ENCODE data around the gene CARD11. TPM values are rescaled to one million over a fixed set of nuclear protein-coding genes. Genes with fewer than 3 reads are reported as not detected.

The CARD11 gene
- total and polyA plus RNA-seq, 2 experiments from 2014 or later: 17.7 to 29.0 TPM

DNA sequence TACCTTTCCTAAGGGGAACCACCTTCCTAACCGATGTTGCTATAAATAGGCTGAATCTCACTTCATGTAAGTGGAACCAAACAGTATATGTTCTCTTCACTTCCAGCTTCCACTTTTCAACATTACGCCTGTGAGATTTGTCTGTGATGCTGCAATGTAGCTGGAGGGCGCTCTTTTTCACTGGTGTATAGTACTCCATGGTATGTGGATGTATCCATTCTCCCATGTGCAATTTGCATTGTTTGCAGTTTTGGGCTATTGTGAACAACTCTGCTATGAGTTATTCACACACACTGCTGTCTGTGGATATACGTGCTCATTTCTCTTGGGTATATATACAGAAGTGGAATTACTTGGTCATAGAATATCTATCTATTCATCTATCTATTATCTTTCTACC is 123.6 kb downstream of the CARD11 start (continued):
- TF ChIP-seq ZNF114 (CRISPR knock-in tag; IDR thresholded peaks at IDR 0.05): no peak
- TF ChIP-seq JUNB (IDR thresholded peaks at IDR 0.05; ENCODE audit: unreplicated experiment): no peak
- no peak for TF ChIP-seq ZNF331 (CRISPR knock-in tag; IDR thresholded peaks at IDR 0.05; ENCODE audit: low read depth)

GRCh38 chr7:2919256-2919655 is 124.4 kb downstream of the CARD11 start:
- H3K4me1 Mint-ChIP-seq: no peaks in the 10 kb centered on the region; the same call in 2 of the 3 replicates
- no peak for ATAC-seq

More at GRCh38 chr7:2919256-2919655, 124.4 kb downstream of the CARD11 start:
- Histone ChIP-seq H3F3A (replicated peaks; ENCODE audit: low read depth) (no peaks in the 10 kb centered on the region), H3K9me2 (ENCODE audit: insufficient read depth) (no peaks in the 10 kb centered on the region), H3K27me3 (ENCODE audit: insufficient read depth) (no peaks in the 10 kb centered on the region), H3K79me2 (replicated peaks; ENCODE audit: insufficient read depth) (no peaks in the 10 kb centered on the region), H3K4me3 (no peak overlapping the region), H3K4me2 (no peak overlapping the region), H3K4me1 (ENCODE audit: insufficient read depth) (no peaks in the 10 kb centered on the region), H4K20me1 (replicated peaks; ENCODE audit: insufficient read depth) (no peaks in the 10 kb centered on the region), H3K27ac (ENCODE audit: low read depth) (no peak overlapping the region), H3K36me3 (ENCODE audit: insufficient read depth) (no peaks in the 10 kb centered on the region), H2AFZ (no peak overlapping the region)
- H3K36me3 Mint-ChIP-seq (ENCODE audit: low read depth): peaks cover 15% of the 10 kb centered on the region
- no peak overlapping the region for H3K4me3 Mint-ChIP-seq
- no peaks in the 10 kb centered on the region for H3K27me3 Mint-ChIP-seq (ENCODE audit: insufficient read depth, low read depth, poor library complexity)
- no peak for TF ChIP-seq STAT1 (IDR thresholded peaks at IDR 0.05; ENCODE audit: unreplicated experiment)
- no peak for TF ChIP-seq ZNF331 (CRISPR knock-in tag; IDR thresholded peaks at IDR 0.05; ENCODE audit: low read depth)
- TF ChIP-seq ZNF114 (CRISPR knock-in tag; IDR thresholded peaks at IDR 0.05): no peak
- TF ChIP-seq CTCF (conservative IDR thresholded peaks at IDR 0.05; ENCODE audit: low read depth in 2 of 2): no peak
- TF ChIP-seq JUNB (IDR thresholded peaks at IDR 0.05; ENCODE audit: unreplicated experiment): no peak
- no peak for TF ChIP-seq EZH2 (IDR thresholded peaks at IDR 0.05; ENCODE audit: low read depth, unreplicated experiment)
- TF ChIP-seq CREB1 (CRISPR knock-in tag; IDR thresholded peaks at IDR 0.05; ENCODE audit: low read depth): no peak
- TF ChIP-seq ETS1 (IDR thresholded peaks at IDR 0.05): no peak
- no peak for TF ChIP-seq EZH2phosphoT487 (IDR thresholded peaks at IDR 0.05; ENCODE audit: unreplicated experiment)
- no peak for TF ChIP-seq NANOG (IDR thresholded peaks at IDR 0.05; ENCODE audit: borderline replicate concordance)
- TF ChIP-seq, protein P1, sequence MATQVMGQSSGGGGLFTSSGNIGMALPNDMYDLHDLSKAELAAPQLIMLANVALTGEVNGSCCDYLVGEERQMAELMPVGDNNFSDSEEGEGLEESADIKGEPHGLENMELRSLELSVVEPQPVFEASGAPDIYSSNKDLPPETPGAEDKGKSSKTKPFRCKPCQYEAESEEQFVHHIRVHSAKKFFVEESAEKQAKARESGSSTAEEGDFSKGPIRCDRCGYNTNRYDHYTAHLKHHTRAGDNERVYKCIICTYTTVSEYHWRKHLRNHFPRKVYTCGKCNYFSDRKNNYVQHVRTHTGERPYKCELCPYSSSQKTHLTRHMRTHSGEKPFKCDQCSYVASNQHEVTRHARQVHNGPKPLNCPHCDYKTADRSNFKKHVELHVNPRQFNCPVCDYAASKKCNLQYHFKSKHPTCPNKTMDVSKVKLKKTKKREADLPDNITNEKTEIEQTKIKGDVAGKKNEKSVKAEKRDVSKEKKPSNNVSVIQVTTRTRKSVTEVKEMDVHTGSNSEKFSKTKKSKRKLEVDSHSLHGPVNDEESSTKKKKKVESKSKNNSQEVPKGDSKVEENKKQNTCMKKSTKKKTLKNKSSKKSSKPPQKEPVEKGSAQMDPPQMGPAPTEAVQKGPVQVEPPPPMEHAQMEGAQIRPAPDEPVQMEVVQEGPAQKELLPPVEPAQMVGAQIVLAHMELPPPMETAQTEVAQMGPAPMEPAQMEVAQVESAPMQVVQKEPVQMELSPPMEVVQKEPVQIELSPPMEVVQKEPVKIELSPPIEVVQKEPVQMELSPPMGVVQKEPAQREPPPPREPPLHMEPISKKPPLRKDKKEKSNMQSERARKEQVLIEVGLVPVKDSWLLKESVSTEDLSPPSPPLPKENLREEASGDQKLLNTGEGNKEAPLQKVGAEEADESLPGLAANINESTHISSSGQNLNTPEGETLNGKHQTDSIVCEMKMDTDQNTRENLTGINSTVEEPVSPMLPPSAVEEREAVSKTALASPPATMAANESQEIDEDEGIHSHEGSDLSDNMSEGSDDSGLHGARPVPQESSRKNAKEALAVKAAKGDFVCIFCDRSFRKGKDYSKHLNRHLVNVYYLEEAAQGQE (IDR thresholded peaks at IDR 0.05; ENCODE audit: unreplicated experiment): no peak
- TF ChIP-seq, protein P2, sequence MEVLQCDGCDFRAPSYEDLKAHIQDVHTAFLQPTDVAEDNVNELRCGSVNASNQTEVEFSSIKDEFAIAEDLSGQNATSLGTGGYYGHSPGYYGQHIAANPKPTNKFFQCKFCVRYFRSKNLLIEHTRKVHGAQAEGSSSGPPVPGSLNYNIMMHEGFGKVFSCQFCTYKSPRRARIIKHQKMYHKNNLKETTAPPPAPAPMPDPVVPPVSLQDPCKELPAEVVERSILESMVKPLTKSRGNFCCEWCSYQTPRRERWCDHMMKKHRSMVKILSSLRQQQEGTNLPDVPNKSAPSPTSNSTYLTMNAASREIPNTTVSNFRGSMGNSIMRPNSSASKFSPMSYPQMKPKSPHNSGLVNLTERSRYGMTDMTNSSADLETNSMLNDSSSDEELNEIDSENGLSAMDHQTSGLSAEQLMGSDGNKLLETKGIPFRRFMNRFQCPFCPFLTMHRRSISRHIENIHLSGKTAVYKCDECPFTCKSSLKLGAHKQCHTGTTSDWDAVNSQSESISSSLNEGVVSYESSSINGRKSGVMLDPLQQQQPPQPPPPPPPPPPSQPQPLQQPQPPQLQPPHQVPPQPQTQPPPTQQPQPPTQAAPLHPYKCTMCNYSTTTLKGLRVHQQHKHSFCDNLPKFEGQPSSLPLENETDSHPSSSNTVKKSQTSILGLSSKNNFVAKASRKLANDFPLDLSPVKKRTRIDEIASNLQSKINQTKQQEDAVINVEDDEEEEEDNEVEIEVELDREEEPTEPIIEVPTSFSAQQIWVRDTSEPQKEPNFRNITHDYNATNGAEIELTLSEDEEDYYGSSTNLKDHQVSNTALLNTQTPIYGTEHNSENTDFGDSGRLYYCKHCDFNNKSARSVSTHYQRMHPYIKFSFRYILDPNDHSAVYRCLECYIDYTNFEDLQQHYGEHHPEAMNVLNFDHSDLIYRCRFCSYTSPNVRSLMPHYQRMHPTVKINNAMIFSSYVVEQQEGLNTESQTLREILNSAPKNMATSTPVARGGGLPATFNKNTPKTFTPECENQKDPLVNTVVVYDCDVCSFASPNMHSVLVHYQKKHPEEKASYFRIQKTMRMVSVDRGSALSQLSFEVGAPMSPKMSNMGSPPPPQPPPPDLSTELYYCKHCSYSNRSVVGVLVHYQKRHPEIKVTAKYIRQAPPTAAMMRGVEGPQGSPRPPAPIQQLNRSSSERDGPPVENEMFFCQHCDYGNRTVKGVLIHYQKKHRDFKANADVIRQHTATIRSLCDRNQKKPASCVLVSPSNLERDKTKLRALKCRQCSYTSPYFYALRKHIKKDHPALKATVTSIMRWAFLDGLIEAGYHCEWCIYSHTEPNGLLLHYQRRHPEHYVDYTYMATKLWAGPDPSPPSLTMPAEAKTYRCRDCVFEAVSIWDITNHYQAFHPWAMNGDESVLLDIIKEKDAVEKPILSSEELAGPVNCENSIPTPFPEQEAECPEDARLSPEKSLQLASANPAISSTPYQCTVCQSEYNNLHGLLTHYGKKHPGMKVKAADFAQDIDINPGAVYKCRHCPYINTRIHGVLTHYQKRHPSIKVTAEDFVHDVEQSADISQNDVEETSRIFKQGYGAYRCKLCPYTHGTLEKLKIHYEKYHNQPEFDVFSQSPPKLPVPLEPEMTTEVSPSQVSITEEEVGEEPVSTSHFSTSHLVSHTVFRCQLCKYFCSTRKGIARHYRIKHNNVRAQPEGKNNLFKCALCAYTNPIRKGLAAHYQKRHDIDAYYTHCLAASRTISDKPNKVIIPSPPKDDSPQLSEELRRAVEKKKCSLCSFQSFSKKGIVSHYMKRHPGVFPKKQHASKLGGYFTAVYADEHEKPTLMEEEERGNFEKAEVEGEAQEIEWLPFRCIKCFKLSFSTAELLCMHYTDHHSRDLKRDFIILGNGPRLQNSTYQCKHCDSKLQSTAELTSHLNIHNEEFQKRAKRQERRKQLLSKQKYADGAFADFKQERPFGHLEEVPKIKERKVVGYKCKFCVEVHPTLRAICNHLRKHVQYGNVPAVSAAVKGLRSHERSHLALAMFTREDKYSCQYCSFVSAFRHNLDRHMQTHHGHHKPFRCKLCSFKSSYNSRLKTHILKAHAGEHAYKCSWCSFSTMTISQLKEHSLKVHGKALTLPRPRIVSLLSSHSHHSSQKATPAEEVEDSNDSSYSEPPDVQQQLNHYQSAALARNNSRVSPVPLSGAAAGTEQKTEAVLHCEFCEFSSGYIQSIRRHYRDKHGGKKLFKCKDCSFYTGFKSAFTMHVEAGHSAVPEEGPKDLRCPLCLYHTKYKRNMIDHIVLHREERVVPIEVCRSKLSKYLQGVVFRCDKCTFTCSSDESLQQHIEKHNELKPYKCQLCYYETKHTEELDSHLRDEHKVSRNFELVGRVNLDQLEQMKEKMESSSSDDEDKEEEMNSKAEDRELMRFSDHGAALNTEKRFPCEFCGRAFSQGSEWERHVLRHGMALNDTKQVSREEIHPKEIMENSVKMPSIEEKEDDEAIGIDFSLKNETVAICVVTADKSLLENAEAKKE (CRISPR knock-in tag; IDR thresholded peaks at IDR 0.05): no peak
- TF ChIP-seq POLR2AphosphoS5 (IDR thresholded peaks at IDR 0.05; ENCODE audit: low read depth): no peak
- peaks cover 2% of the 10 kb centered on the region; the same call in 2 of the 3 replicates for H3K9me3 Mint-ChIP-seq
- no peak for DNase-seq (ENCODE audit: low spot score)
- no peak overlapping the region for H3K27ac Mint-ChIP-seq
